IMR-90 (cell line): ENCODE results near the gene NMRK1. TPM values are rescaled to one million over a fixed set of nuclear protein-coding genes. Genes with fewer than 3 reads are reported as not detected.

ENCODE experiments used
- ATAC-seq: fragments of 200-7000 bp; cut with Tn5 transposase; 2 replicates; pipeline ENCODE4 v1.9.1; 2020; ENCODE audit warnings: low read depth, mild to moderate bottlenecking, moderate library complexity
- BruUV-seq: library from RNA; stranded (reverse); fragments of 400-500 nt; replicated peaks from 2 replicates; lab custom pipeline; 2021; lab: Mats Ljungman, UMichigan
- CTCF ChIA-PET: fragments of 300-600 bp; formaldehyde crosslinking; extraction: SDS; loops from one replicate; lab custom pipeline; 2021; ENCODE audit warnings: antibody characterized with exemption; lab: Yijun Ruan, JAX
- POLR2A ChIA-PET: fragments of 300-600 bp; sonication (Branson Sonifier 250); formaldehyde crosslinking; loops from one replicate; lab custom pipeline; 2022; ENCODE audit warnings: antibody characterized with exemption; ENCODE audit not compliant: unreplicated experiment; lab: Charles Lee
- DNase-seq: peaks from one replicate; pipeline ENCODE4 v3.0.0; 2013
- H2AFZ ChIP-seq: replicated peaks from 2 replicates; pipeline ENCODE3; 2013; ENCODE audit warnings: low read length, mild to moderate bottlenecking; ENCODE audit not compliant: poor library complexity
- H2AK5ac ChIP-seq: 2 replicates; pipeline ENCODE4 v1.6.1; 2013; ENCODE audit warnings: low read depth, low read length, inconsistent platforms
- H2AK9ac ChIP-seq: replicated peaks from 2 replicates; pipeline ENCODE3; 2013; ENCODE audit warnings: mild to moderate bottlenecking, low read depth, low read length, moderate library complexity; ENCODE audit not compliant: poor library complexity
- H2BK120ac ChIP-seq: 2 replicates; pipeline ENCODE4 v1.6.1; 2013; ENCODE audit warnings: low read depth, low read length, inconsistent platforms
- H2BK15ac ChIP-seq: 3 replicates; pipeline ENCODE4 v1.6.1; 2013; ENCODE audit warnings: low read depth, low read length, inconsistent platforms
- H2BK20ac ChIP-seq: 2 replicates; pipeline ENCODE4 v1.6.1; 2013; ENCODE audit warnings: low read depth, mild to moderate bottlenecking, inconsistent platforms, low read length, moderate library complexity
- H2BK5ac ChIP-seq: 2 replicates; pipeline ENCODE4 v1.6.1; 2013; ENCODE audit warnings: mild to moderate bottlenecking, low read depth, low read length, inconsistent platforms; ENCODE audit not compliant: poor library complexity, severe bottlenecking
- H3K14ac ChIP-seq: replicated peaks from 2 replicates; pipeline ENCODE4 v1.6.1; 2013; ENCODE audit warnings: low read depth, low read length, inconsistent platforms
- H3K18ac ChIP-seq: 2 replicates; pipeline ENCODE4 v1.6.1; 2013; ENCODE audit warnings: low read depth, low read length, control low read depth
- H3K23ac ChIP-seq: 2 replicates; pipeline ENCODE4 v1.6.1; 2013; ENCODE audit warnings: low read depth, low read length, inconsistent platforms
- H3K27ac ChIP-seq: 2 replicates; pipeline ENCODE4 v1.5.1; 2013; ENCODE audit warnings: mild to moderate bottlenecking, control low read depth, low read length; ENCODE audit not compliant: insufficient read depth
- H3K27me3 ChIP-seq: 2 replicates; pipeline ENCODE4 v1.6.1; 2013; ENCODE audit warnings: low read length; ENCODE audit not compliant: control insufficient read depth, insufficient read depth
- H3K36me3 ChIP-seq: 2 replicates; pipeline ENCODE4 v1.6.1; 2013; ENCODE audit warnings: low read length, mixed read lengths; ENCODE audit not compliant: control insufficient read depth, insufficient read depth
- H3K4ac ChIP-seq: 2 replicates; pipeline ENCODE4 v1.6.1; 2013; ENCODE audit warnings: low read depth, low read length, inconsistent platforms
- H3K4me1 ChIP-seq: 2 replicates; pipeline ENCODE4 v1.6.1; 2013; ENCODE audit warnings: low read length, mixed read lengths; ENCODE audit not compliant: control insufficient read depth, insufficient read depth
- H3K4me2 ChIP-seq: 2 replicates; pipeline ENCODE4 v1.6.1; 2013; ENCODE audit warnings: low read depth, mild to moderate bottlenecking, control low read depth, low read length, moderate library complexity
- H3K4me3 ChIP-seq: 2 replicates; pipeline ENCODE4 v1.5.1; 2013; ENCODE audit warnings: low read depth, mild to moderate bottlenecking, control low read depth, low read length, moderate library complexity; ENCODE audit not compliant: insufficient read depth
- H3K56ac ChIP-seq: 2 replicates; pipeline ENCODE4 v1.6.1; 2013; ENCODE audit warnings: low read length, inconsistent platforms; ENCODE audit not compliant: insufficient read depth; ENCODE audit errors: extremely low read depth
- H3K79me1 ChIP-seq, 2 experiments: 2 replicates each; pipeline ENCODE4 v1.6.1; 2013; ENCODE audit warnings: low read length in 2 of 2, inconsistent platforms in 1 of 2, low read depth in 1 of 2
- H3K9ac ChIP-seq: 2 replicates; pipeline ENCODE4 v1.6.1; 2013; ENCODE audit warnings: low read depth, low read length, control low read depth
- H3K9me1 ChIP-seq: 2 replicates; pipeline ENCODE4 v1.6.1; 2013; ENCODE audit warnings: low read length, inconsistent platforms; ENCODE audit not compliant: insufficient read depth
- H3K9me3 ChIP-seq: 2 replicates; pipeline ENCODE4 v1.6.1; 2013; ENCODE audit warnings: low read length; ENCODE audit not compliant: control insufficient read depth, insufficient read depth
- H4K20me1 ChIP-seq: 2 replicates; pipeline ENCODE4 v1.6.1; 2013; ENCODE audit warnings: low read length, inconsistent platforms; ENCODE audit not compliant: insufficient read depth
- H4K5ac ChIP-seq: 2 replicates; pipeline ENCODE4 v1.6.1; 2013; ENCODE audit warnings: mild to moderate bottlenecking, low read depth, low read length, control low read depth
- H4K8ac ChIP-seq, 2 experiments: 2 replicates each; pipeline ENCODE4 v1.6.1; 2013; ENCODE audit warnings: low read depth in 2 of 2, low read length in 2 of 2, control low read depth in 1 of 2, inconsistent platforms in 1 of 2
- H4K91ac ChIP-seq: 2 replicates; pipeline ENCODE4 v1.6.1; 2013; ENCODE audit warnings: low read depth, low read length, inconsistent platforms; ENCODE audit not compliant: insufficient read depth
- BHLHE40 ChIP-seq: fragments of 150-350 bp; IDR thresholded peaks from 2 replicates; pipeline ENCODE4 v1.6.1; 2016; ENCODE audit warnings: mild to moderate bottlenecking, low read depth, low read length
- POLR2A ChIP-seq: IDR thresholded peaks from 2 replicates; pipeline ENCODE4 v1.6.1; 2012; ENCODE audit warnings: mild to moderate bottlenecking, low read depth, low read length
- RFX5 ChIP-seq: IDR thresholded peaks from 2 replicates; pipeline ENCODE4 v1.8.0; 2012; ENCODE audit warnings: low read depth, mild to moderate bottlenecking, low read length, moderate library complexity
- WGBS, 2 experiments: methylation state at CpG; one replicate each; pipeline versions ENCODE4 v1.1.5 to v1.1.7; 2013; ENCODE audit warnings: missing lambda C conversion rate in 2 of 2; ENCODE audit not compliant: insufficient read length in 1 of 2; ENCODE audit errors: extremely low coverage in 2 of 2; 5-methylcytosine and 5-hydroxymethylcytosine counted together
- dilution Hi-C: fragments of 300-500 bp; cut with HindIII; formaldehyde crosslinking; loops from one replicate; pipeline ENCODE4 v1.14.3; 2018; ENCODE audit warnings: low sequenced_read_pairs; ENCODE audit not compliant: unreplicated experiment
- in situ Hi-C: fragments of 300-500 bp; cut with MboI; formaldehyde crosslinking; loops from 3 replicates; pipeline ENCODE4 v1.14.3; 2019; ENCODE audit warnings: low sequenced_read_pairs, inconsistent platforms, mixed read lengths
- intact Hi-C: fragments of 100-400 bp; cut with micrococcal nuclease; formaldehyde crosslinking; loops from 2 replicates; pipeline ENCODE4 v1.10.0; 2022
- polyA plus RNA-seq, 3 experiments: library from polyadenylated mRNA; depleted of rRNA; stranded (reverse); fragments of >200 nt; gene quantifications; 2 replicates each; pipeline ENCODE4 v1.2.3, GENCODE V29; 2012; ENCODE audit warnings: low replicate concordance in 1 of 3
- total RNA-seq: library from RNA; depleted of rRNA; stranded (reverse); fragments of >200 nt; gene quantifications from 2 replicates; pipeline ENCODE4 v1.2.3, GENCODE V29; 2012

NMRK1 gene
- total and polyA plus RNA-seq, 2 of the 4 experiments (the other 2 are of a cell fraction) = 5.7 to 5.9 TPM

DNA sequence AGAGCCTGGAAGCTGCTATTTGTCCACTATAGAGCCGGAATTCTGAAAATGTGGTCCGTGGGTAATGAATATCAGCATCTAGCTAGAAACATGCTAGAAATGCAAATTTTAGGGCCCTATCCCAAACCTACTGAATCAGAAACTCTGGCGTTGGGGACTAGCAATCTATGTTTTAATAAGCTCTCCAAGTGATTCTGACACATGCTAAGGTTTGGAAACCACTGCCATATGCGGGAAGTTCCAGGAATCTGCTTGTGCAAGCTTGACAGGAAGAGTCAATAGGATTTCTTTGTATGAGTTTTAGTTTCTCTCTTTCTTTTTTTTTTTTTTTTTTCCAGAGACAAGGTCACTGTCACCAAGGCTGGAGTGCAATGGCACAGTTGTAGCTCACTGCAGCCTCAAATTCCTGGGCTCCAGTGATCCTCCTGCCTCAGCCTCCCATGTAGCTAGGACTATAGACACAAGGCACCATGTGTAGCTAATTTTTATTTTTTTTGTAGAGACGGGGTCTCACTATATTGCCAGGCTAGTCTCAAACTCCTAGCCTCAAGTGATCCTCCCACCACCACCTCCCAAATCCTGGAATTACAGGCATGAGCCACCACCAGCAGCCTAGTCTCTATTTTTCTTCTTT is 33.5 kb downstream of the NMRK1 start:
- Histone ChIP-seq H3K9ac (no peak overlapping the region), H4K8ac (no peak overlapping the region), H3K4me1 (peaks cover 2% of the 10 kb centered on the region; the same call in 1 of the 2 replicates), H2BK5ac (no peak overlapping the region), H3K4me3 (no peak overlapping the region), H3K27me3 (no peaks in the 10 kb centered on the region), H4K5ac (no peak overlapping the region), H3K27ac (no peak overlapping the region), H2BK120ac (no peak overlapping the region), H2BK15ac (no peak overlapping the region), H3K36me3 (no peaks in the 10 kb centered on the region), H3K9me3 (peaks cover 9% of the 10 kb centered on the region), H3K18ac (no peak overlapping the region), H3K14ac (no peak overlapping the region), H4K91ac (no peak overlapping the region), H3K23ac (no peak overlapping the region), H2AFZ (no peak overlapping the region), H3K4me2 (no peak overlapping the region), H3K4ac (no peak overlapping the region), H3K9me1 (no peaks in the 10 kb centered on the region), H2AK5ac (no peak overlapping the region), H2AK9ac (no peak overlapping the region), H2BK20ac (no peak overlapping the region), H3K56ac (no peak overlapping the region), H3K79me1 (no peaks in the 10 kb centered on the region), H4K20me1 (no peaks in the 10 kb centered on the region)
- in situ Hi-C loops (no loop called here), intact Hi-C loops (no loop called here), dilution Hi-C loops (no loop called here)
- POLR2A ChIA-PET = no interaction called here
- CTCF ChIA-PET = interaction anchor here (0.9 kb wide), 1 partner anchor 15 kb away, joined by 4 read pairs; no protein-coding TSS in a partner anchor
- WGBS, 2 experiments = no CpG with 5 or more reads among the region's 5 CpGs
- TF ChIP-seq RFX5 (no peak), BHLHE40 (no peak), POLR2A (no peak)
- DNase-seq (peak; percentile 25), ATAC-seq (no peak)
- no TSS peak for BruUV-seq
